Activated CD4-positive, CD25-positive, alpha-beta regulatory T cell treated with anti-CD3 and anti-CD28 coated beads, Interleukin-2, amount 50 U/mL, for 72 hours (primary cell): ENCODE measurements around the gene OPTC.
"Not testable (repeated sequence)": the region's sequence is repeated elsewhere in the genome, so short reads cannot be mapped to it uniquely, and the experiment has no call there.

Experiments
- DNase-seq: peaks from one replicate; pipeline ENCODE4 v3.0.0; 2021

The OPTC gene

DNA sequence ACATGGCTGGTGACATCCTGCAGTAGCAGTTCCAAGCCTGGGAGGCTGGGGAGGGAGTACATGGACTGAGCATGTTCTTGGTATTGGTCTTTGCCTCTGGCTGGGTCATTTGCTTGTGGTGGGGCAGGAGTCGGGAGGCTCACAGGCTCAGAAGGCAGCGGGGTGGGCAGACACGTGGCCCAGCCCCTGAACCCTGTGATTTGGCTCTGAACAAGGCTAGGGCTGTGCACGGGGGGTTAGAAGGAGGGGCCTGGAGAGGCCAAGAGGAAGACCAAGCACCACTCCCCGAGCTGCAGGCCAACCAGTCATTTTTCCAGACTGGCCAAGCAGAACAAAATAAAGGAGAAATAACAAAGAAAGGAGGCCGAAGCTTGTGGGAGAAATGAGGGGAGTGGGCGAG is 28.0 kb upstream of the OPTC start:
- no peak for DNase-seq

DNA sequence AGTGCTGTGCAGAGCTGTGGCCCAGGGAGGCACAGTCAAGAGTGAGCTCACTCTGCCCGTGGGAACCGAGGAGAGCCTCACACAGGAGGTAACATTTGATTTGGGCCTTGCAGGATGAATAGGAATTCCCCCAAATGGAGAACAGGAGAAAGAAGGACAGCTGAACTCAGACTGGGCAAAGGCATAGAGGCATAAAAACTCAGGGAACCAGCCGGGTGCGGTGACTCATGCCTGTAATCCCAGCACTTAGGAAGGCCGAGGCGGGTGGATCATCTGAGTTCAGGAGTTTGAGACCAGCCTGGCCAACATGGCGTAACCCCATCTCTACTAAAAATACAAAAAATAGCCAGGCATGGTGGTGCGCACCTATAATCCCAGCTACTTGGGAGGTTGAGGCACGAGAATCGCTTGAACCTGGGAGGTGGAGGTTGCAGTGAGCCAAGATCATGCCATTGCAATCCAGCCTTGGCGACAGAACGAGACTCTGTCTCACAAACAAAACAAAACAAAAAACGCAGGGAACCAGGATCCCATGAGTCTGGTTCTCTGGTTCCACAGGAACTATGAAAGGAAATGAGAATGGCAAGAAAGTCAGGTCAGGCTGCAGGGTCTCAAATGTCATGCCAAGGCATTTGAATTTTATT is 26.9 kb upstream of the OPTC start:
- not testable (repeated sequence) for DNase-seq

- no peak for DNase-seq
Observed at GRCh38 chr1:203467550-203467921, 26.4 kb upstream of the OPTC start.

DNA sequence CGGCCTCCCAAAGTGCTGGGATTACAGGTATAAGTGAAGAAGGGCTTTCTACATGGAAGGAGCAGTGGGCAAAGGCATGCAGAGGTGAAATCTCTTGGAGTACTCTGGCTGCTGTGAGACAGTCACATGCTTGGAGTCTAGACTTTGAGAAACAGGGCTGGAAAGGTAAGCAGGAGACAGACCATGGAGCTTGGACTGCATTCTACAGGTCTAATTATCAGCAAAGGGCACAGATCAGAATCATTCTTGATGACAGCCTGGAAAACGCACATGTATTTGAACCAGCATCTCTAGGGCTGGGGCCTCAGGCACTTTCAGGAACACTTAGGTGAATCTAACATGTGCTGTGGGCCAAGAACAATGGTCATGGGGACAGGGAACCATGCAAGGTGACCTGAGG is 25.6 kb upstream of the OPTC start:
- no peak for DNase-seq

GRCh38 chr1:203470240-203470639 is 23.7 kb upstream of the OPTC start:
- no peak for DNase-seq

DNA sequence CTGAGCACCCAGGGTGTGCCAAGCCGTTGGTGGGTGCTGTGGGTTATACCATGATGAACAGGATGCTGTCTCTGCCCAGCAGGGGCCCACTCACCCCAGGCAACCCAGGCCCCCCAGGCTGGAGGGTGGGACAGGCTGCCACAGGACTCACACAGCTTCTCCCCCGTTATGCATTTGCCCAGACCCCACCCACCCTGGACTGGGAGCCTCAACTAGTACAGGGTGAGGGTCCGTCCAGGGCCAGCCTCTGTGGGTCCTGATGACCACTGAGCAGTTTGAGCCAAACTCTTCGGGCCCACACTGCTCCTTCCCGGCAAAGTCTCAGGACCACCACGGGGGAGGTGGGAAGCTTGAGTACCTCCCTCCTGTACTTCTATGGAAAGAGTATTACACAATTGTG is 22.1 kb upstream of the OPTC start:
- no peak for DNase-seq

DNA sequence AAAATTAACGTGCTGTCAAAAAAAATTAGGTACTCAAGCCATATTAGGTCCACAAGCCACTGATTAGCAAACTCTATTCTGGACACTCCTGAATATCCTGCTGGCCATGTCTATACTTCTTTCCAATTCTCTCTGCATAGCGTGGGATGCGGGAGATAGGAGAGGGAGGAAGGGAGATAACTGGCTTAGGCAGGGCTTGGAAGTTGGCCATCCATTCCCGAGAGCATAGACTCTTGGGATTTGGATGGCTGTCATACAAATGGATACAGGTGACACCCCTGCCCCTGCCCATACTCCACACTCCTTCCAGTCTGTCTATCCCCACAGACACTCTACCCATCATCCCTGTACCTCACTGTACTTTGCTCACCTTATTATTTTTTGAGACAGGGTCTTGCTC is 20.7 kb upstream of the OPTC start:
- DNase-seq = no peak

- DNase-seq = no peak
Observed at GRCh38 chr1:203473781-203474305, 20.1 kb upstream of the OPTC start.

DNA sequence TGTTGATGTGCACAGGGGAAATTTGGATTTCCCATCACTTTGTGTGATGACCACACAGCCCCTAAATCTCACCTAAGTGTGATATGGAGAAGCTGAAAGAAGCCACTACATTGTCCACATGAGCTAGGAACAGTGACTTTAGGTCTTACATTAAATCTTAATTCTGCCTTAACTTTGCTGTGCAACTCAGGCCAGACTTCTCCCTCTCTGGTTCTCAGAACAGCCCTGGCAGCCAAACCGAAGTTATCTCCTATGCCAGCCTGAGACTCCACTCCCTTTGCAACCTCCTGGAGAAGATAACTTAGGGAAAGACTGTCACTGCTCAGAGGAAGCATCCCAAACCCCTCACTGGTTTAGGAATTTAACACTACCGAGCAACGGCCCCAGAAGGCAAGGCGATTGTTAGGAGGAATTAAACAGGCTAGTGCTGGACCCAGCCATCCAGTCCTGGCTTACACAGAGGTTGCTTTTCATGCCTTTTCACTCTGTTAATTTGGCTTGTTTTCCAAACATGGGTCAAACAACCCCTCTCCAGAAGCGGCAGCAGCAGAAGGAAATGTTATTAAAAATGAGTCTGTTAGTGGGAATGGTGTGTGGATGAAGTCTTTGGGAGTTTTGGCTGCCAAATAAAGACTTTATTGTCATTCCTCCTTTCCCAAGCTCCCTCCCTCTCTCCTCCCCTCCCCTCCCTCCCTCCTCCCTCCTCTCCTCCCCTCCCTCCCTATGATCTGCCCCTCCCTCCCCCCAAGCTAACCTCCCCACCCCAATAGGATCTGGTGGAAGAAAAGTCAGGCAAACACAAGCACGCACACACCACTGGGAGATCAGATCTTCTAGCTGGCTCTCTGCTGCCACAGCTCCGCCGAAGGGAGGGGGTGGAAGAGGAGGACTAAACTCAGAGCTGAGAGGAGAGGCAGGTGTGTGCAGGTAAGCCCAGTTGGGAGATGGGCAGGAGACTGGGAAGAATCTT is 18.7 kb upstream of the OPTC start, which contains the start of gene PRELP:
TSS of gene PRELP (plus strand) at position 795 of the 970 bp plus-strand sequence. CDS start 7,379 bp downstream, outside the sequence.
- no peak for DNase-seq

DNA sequence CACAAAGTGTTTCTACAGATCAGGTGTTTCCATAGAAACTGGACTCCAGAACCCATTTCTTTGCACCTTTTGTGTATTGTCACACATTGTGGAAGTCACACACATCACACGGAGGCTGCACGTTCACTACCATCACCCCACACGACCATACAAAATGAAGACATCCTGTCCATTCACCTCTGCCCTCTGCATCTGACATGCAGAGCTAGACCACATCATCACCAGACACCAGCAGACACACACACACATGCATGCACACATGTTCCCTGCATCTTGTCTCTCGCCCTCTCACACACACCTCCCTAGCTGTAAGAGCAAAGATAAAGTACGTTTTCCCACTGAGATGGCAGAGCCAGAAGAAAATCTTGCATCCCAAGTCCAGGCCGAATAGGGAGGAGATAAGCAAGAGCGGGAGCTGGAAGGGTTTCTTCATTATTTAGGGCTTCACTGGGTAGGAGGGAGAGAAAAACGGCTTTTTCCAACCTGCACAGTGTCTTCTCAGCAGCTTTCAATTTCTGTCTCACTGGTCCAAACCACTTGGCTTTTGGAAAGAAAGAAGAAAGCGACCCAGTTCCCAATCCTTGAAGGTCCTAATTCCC is 17.6 kb upstream of the OPTC start:
- no peak for DNase-seq

DNA sequence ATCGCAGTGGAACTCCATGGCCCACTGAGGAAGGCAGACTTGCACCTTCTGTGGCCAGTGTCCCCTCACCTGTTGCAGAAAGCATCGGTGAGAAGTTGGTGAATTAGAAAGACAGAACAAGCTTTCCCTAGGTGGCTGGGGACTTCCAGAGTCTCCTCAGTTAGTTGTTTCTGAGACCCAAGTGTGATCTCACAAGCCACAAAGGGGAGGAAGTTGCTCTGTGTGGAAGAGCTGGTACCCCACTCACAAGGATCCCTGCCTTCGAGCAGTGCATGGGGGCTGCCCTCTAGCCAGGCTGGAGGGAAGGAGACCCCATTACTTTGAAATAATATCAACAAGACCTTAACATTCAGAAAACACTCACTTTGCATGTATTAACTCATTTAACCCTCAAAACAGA is 16.2 kb upstream of the OPTC start:
- no peak for DNase-seq

- DNase-seq = no peak
Observed at GRCh38 chr1:203478231-203478630, 15.7 kb upstream of the OPTC start.

DNA sequence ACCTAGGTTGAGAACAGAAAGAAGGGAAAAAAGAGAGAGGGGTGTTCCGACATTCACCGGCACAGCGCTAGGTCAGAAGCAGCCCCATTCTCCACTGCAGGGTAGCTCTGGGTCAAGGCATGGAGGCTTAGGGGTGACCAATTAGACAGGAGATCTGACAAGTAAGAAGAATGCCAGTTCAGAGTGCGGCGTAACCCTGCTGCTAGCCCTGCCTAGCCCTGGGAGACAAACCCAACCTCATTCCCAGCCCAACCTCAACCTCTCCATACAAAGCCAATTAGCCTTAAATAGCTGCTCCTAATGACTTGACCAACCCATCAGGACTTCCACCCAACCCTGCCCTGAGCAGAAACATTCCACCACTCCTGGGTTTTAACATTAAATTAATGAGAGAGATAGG is 15.0 kb upstream of the OPTC start:
- DNase-seq = no peak

GRCh38 chr1:203479646-203480045 is 14.3 kb upstream of the OPTC start:
- no peak for DNase-seq

- no peak for DNase-seq
Observed at GRCh38 chr1:203480084-203480483, 13.9 kb upstream of the OPTC start.

GRCh38 chr1:203480525-203481084 is 13.3 kb upstream of the OPTC start:
- no peak for DNase-seq

- no peak for DNase-seq
Observed at GRCh38 chr1:203481196-203481595, 12.8 kb upstream of the OPTC start.

DNA sequence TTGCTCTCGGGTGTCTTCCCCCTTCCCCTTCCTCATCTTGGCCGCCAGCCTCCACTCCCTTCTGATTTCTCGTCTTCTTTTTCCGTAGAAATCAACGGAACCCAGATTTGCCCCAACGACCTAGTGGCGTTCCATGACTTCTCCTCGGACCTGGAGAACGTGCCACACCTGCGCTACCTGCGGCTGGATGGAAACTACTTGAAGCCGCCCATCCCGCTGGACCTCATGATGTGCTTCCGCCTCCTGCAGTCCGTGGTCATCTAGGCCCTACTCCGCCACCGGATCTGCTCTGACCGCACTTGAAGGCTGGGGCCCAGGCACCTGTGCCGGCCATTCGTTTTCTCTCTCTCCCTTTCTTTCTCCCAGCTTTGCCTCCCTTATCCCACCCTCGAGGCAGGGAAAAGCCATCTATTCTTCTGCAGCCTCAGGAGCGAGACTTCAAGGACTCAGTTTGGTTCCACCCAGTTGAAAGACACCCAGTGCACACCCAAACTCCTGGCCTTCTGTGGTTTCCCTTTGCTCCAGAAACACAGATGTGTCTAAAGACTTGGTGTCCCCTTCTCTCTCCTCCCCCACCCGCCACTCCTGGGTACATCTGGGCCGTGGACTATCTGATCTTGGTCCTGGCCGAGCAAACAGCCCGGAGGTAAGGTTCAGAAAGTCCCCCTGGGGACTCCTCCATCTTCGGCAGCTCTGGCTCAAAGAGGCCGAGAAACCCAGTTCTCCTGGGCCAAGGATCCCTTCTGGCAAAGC is 7.2 kb upstream of the OPTC start:
- no peak for DNase-seq

DNA sequence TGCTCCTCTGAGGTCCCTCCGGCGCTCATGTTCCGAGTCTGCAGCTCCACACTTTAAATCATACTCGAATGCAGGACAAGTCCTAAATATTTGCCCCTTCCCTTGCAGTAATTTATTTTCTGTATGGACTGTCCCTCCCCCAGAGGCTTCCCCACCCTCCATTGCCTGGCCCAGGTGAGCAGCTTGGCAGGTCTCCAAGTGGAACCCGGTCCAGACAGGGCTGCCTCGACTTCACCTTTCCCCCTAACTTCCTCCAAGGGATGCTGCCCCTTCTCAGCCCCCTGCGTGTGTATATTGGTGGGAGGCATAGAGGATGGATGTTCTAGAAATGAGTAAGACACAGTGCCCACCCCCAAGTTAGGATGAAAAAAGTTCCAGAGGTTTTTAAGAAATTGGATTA is 5.4 kb upstream of the OPTC start:
- DNase-seq = no peak

DNA sequence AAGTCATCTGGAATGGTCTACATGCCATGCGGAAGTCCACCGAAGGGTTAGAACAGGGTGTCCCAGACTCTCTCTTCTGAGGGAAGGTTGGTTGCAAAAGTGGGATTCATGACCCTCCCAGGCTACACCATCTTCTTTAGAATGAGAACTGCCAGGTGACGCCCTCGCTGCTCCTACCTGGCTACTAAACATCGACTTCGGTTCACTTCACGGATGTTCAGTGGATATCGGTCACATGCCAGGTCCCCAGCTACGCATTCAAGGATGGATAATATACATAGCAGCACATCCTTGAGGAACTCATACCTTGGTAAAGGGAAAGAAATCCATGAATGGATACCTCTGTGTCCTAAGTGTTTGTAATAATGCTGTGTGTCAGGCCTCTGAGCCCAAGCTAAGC is 3.3 kb upstream of the OPTC start:
- no peak for DNase-seq

DNA sequence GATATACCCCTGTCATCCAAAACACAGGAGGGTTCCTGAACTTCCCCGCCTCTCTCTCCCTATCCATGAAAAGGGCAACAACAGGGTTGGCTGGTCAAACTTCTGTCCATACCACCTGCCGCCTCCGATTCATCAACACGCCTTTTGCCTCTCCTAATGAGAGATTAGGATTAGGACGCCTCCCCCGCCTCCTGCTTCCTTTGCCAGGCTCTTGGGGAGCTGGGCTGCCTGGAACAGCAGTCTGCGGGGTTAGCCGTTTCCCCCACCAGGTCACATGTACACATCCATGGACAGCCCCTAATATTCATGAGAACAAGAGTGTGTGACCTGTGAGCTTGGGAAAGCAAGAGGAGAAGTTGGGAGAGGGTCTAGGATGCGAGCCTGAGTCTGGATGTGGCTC is 2.3 kb upstream of the OPTC start:
- DNase-seq = no peak

- DNase-seq = no peak
Observed at GRCh38 chr1:203492082-203492747, 1.7 kb upstream of the OPTC start.
